ENCODE data around the gene LAX1.
A peak's percentile ranks its signal among the peaks of the same experiment; 100 is the strongest.

The LAX1 gene

GRCh38 chr1:203818399-203818798 lies 53.4 kb downstream of the LAX1 start:
- no peak for DNase-seq

- peak; percentile 49 for DNase-seq
These were observed 58.3 kb downstream of the LAX1 start for GRCh38 chr1:203823306-203823705.
